Loucy (cell line): Measurements from ENCODE around the gene KAT7.

ENCODE experiments used
- H2AFZ ChIP-seq: fragments of 200-600 bp; sonication (generic); 2 replicates; pipeline ENCODE4 v1.6.0; 2016; ENCODE audit warnings: antibody characterized with exemption, mild to moderate bottlenecking, low read length, moderate library complexity
- H3F3A ChIP-seq: fragments of 200-600 bp; 2 replicates; pipeline ENCODE4 v1.6.0; 2016; ENCODE audit warnings: antibody characterized with exemption, low read depth, mild to moderate bottlenecking
- H3K27me3 ChIP-seq: fragments of 200-600 bp; sonication (generic); 2 replicates; pipeline ENCODE4 v1.6.1; 2014; ENCODE audit warnings: low read length, mild to moderate bottlenecking; ENCODE audit not compliant: insufficient read depth, poor library complexity, severe bottlenecking
- H3K36me3 ChIP-seq: fragments of 200-600 bp; sonication (generic); 2 replicates; pipeline ENCODE4 v1.6.1; 2016; ENCODE audit warnings: low read length; ENCODE audit not compliant: insufficient read depth
- H3K4me1 ChIP-seq: fragments of 200-600 bp; sonication (generic); 2 replicates; pipeline ENCODE4 v1.5.1; 2014; ENCODE audit warnings: low read length, mild to moderate bottlenecking; ENCODE audit not compliant: insufficient read depth, poor library complexity, severe bottlenecking
- H3K4me2 ChIP-seq: fragments of 200-600 bp; sonication (generic); 2 replicates; pipeline ENCODE4 v1.6.0; 2014; ENCODE audit warnings: antibody characterized with exemption, low read length, low read depth, mild to moderate bottlenecking; ENCODE audit not compliant: poor library complexity, severe bottlenecking
- H3K4me3 ChIP-seq: fragments of 200-600 bp; sonication (generic); 2 replicates; pipeline ENCODE4 v1.5.1; 2014; ENCODE audit warnings: low read length, mild to moderate bottlenecking, mixed read lengths; ENCODE audit not compliant: poor library complexity, severe bottlenecking
- H3K79me2 ChIP-seq: fragments of 200-600 bp; sonication (generic); 2 replicates; pipeline ENCODE4 v1.6.1; 2014; ENCODE audit warnings: low read length; ENCODE audit not compliant: insufficient read depth
- H3K9ac ChIP-seq: fragments of 200-600 bp; sonication (generic); 2 replicates; pipeline ENCODE4 v1.6.0; 2014; ENCODE audit warnings: mild to moderate bottlenecking, low read depth, low read length, moderate library complexity; ENCODE audit not compliant: poor library complexity, severe bottlenecking
- H3K9me2 ChIP-seq: fragments of 200-600 bp; sonication (generic); replicated peaks from 2 replicates; pipeline ENCODE4 v1.6.1; 2016; ENCODE audit warnings: low read depth, low read length, mixed read lengths
- H3K9me3 ChIP-seq: fragments of 200-600 bp; sonication (generic); 2 replicates; pipeline ENCODE4 v1.6.1; 2014; ENCODE audit warnings: mild to moderate bottlenecking, antibody characterized with exemption, low read length, low read depth; ENCODE audit not compliant: insufficient read depth
- H4K20me1 ChIP-seq: fragments of 200-600 bp; sonication (generic); 2 replicates; pipeline ENCODE4 v1.6.0; 2014; ENCODE audit warnings: antibody characterized with exemption, low read length, mild to moderate bottlenecking; ENCODE audit not compliant: insufficient read depth, poor library complexity, severe bottlenecking
- CTCF ChIP-seq: fragments of 200-600 bp; sonication (generic); conservative IDR thresholded peaks from 2 replicates; pipeline ENCODE4 v1.5.1; 2014; ENCODE audit warnings: mild to moderate bottlenecking, antibody characterized with exemption, low read length
- EZH2phosphoT487 ChIP-seq: fragments of 200-600 bp; IDR thresholded peaks from 2 replicates; pipeline ENCODE4 v1.6.1; 2018; ENCODE audit warnings: antibody characterized with exemption, mild to moderate bottlenecking, moderate library complexity, borderline replicate concordance

Gene KAT7

GRCh38 chr17:49834118-49834743 lies 45.8 kb downstream of the KAT7 start:
- no peaks in the 10 kb centered on the region for H3K27me3 ChIP-seq
- H3K4me3 ChIP-seq: no peak overlapping the region
- H3K9me3 ChIP-seq: no peaks in the 10 kb centered on the region
- peaks cover 6% of the 10 kb centered on the region; the same call in 1 of the 2 replicates for H3F3A ChIP-seq
- H2AFZ ChIP-seq: no peak overlapping the region
- peaks cover 28% of the 10 kb centered on the region; the same call in 1 of the 2 replicates for H3K36me3 ChIP-seq
- H3K9ac ChIP-seq: no peak overlapping the region
- H3K4me2 ChIP-seq: peak overlapping the region; percentile 58
- TF ChIP-seq CTCF: no peak
- no peak for TF ChIP-seq EZH2phosphoT487
- no peaks in the 10 kb centered on the region; the same call in 1 of the 2 replicates for H3K79me2 ChIP-seq
- no peaks in the 10 kb centered on the region for H3K9me2 ChIP-seq
- H3K4me1 ChIP-seq: peaks cover 68% of the 10 kb centered on the region
- H4K20me1 ChIP-seq: no peaks in the 10 kb centered on the region

GRCh38 chr17:49835472-49835871 lies 47.0 kb downstream of the KAT7 start:
- Histone ChIP-seq H3K9me3 (no peaks in the 10 kb centered on the region), H3K9me2 (no peaks in the 10 kb centered on the region), H3K27me3 (no peaks in the 10 kb centered on the region), H3K9ac (peak overlapping the region; percentile 19), H3F3A (peaks cover 6% of the 10 kb centered on the region; the same call in 1 of the 2 replicates), H4K20me1 (no peaks in the 10 kb centered on the region), H3K4me2 (peak overlapping the region; percentile 36), H3K36me3 (peaks cover 19% of the 10 kb centered on the region; the same call in 1 of the 2 replicates), H2AFZ (no peak overlapping the region), H3K4me1 (peaks cover 78% of the 10 kb centered on the region), H3K79me2 (no peaks in the 10 kb centered on the region; the same call in 1 of the 2 replicates), H3K4me3 (no peak overlapping the region)
- TF ChIP-seq CTCF: no peak
- TF ChIP-seq EZH2phosphoT487: no peak

GRCh38 chr17:49836111-49837030 lies 47.9 kb downstream of the KAT7 start:
- Histone ChIP-seq H3K4me3 (no peak overlapping the region), H3K9ac (peak overlapping the region; percentile 19), H3K9me2 (no peaks in the 10 kb centered on the region), H2AFZ (no peak overlapping the region), H3K4me2 (peak overlapping the region; percentile 36), H3K9me3 (no peaks in the 10 kb centered on the region), H4K20me1 (no peaks in the 10 kb centered on the region), H3K36me3 (peaks cover 12% of the 10 kb centered on the region; the same call in 1 of the 2 replicates), H3F3A (peaks cover 6% of the 10 kb centered on the region; the same call in 1 of the 2 replicates), H3K79me2 (no peaks in the 10 kb centered on the region; the same call in 1 of the 2 replicates), H3K4me1 (peaks cover 78% of the 10 kb centered on the region), H3K27me3 (no peaks in the 10 kb centered on the region)
- TF ChIP-seq EZH2phosphoT487 (no peak), CTCF (no peak)
